SK-N-SH treated with all-trans-retinoic acid at 6 μM for 48 hours (cell line): Measurements from ENCODE around the gene DRD4.

ENCODE experiments used
- ATAC-seq: fragments of 200-7000 bp; cut with Tn5 transposase; 3 replicates; pipeline ENCODE4 v1.9.1; 2020; ENCODE audit warnings: mild to moderate bottlenecking, moderate library complexity
- BACH2 ChIP-seq: fragments of 250-450 bp; sonication (Bioruptor Pico); IDR thresholded peaks from 2 replicates; pipeline ENCODE4 v1.9.0; 2021; ENCODE audit warnings: mild to moderate bottlenecking, borderline replicate concordance
- CSDC2 ChIP-seq: fragments of 250-450 bp; sonication (Bioruptor Pico); IDR thresholded peaks from 2 replicates; pipeline ENCODE4 v1.5.0; 2020; ENCODE audit warnings: mild to moderate bottlenecking, moderate library complexity
- ESRRG ChIP-seq: fragments of 250-450 bp; sonication (Bioruptor Pico); IDR thresholded peaks from 2 replicates; pipeline ENCODE4 v1.6.1; 2021; ENCODE audit warnings: mild to moderate bottlenecking
- GLIS3 ChIP-seq: fragments of 250-450 bp; sonication (Bioruptor Pico); IDR thresholded peaks from 2 replicates; pipeline ENCODE4 v1.5.0; 2020; ENCODE audit warnings: mild to moderate bottlenecking, moderate library complexity
- OSR1 ChIP-seq: fragments of 250-450 bp; sonication (Bioruptor Pico); IDR thresholded peaks from 2 replicates; pipeline ENCODE4 v1.8.0; 2022; ENCODE audit warnings: moderate library complexity, mild to moderate bottlenecking, inconsistent platforms
- PATZ1 ChIP-seq: fragments of 250-450 bp; sonication (Bioruptor Pico); IDR thresholded peaks from 2 replicates; pipeline ENCODE4 v1.8.0; 2020; ENCODE audit warnings: mild to moderate bottlenecking, moderate library complexity, borderline replicate concordance
- PPARA ChIP-seq: fragments of 250-450 bp; sonication (Bioruptor Pico); IDR thresholded peaks from 2 replicates; pipeline ENCODE4 v1.5.0; 2020; ENCODE audit warnings: mild to moderate bottlenecking, borderline replicate concordance
- RARB ChIP-seq: fragments of 250-450 bp; sonication (Bioruptor Pico); IDR thresholded peaks from 2 replicates; pipeline ENCODE4 v1.8.0; 2021; ENCODE audit warnings: mild to moderate bottlenecking, moderate library complexity
- SNAI2 ChIP-seq: fragments of 250-450 bp; sonication (Bioruptor Pico); IDR thresholded peaks from 2 replicates; pipeline ENCODE4 v1.5.0; 2020; ENCODE audit warnings: mild to moderate bottlenecking, moderate library complexity
- TCF4 ChIP-seq: fragments of 250-450 bp; sonication (Bioruptor Pico); IDR thresholded peaks from 2 replicates; pipeline ENCODE4 v1.8.0; 2021; ENCODE audit warnings: mild to moderate bottlenecking, moderate library complexity, borderline replicate concordance
- TOX ChIP-seq: fragments of 250-450 bp; sonication (Bioruptor Pico); IDR thresholded peaks from 2 replicates; pipeline ENCODE4 v1.8.0; 2021; ENCODE audit warnings: mild to moderate bottlenecking, moderate library complexity, borderline replicate concordance
- TSHZ2 ChIP-seq: fragments of 250-450 bp; sonication (Bioruptor Pico); IDR thresholded peaks from 2 replicates; pipeline ENCODE4 v1.5.0; 2020; ENCODE audit warnings: mild to moderate bottlenecking, moderate library complexity
- ZC3H10 ChIP-seq: fragments of 250-450 bp; sonication (Bioruptor Pico); IDR thresholded peaks from 2 replicates; pipeline ENCODE4 v1.5.1; 2021; ENCODE audit warnings: mild to moderate bottlenecking, moderate library complexity
- ZFP3 ChIP-seq: fragments of 250-450 bp; sonication (Bioruptor Pico); IDR thresholded peaks from 2 replicates; pipeline ENCODE4 v1.5.0; 2020; ENCODE audit warnings: mild to moderate bottlenecking, moderate library complexity
- ZFP30 ChIP-seq: fragments of 450-650 bp; formaldehyde crosslinking; IDR thresholded peaks from 2 replicates; pipeline ENCODE4 v1.5.0; 2022; ENCODE audit warnings: mild to moderate bottlenecking, moderate library complexity
- ZNF565 ChIP-seq: fragments of 450-650 bp; formaldehyde crosslinking; conservative IDR thresholded peaks from 2 replicates; pipeline ENCODE4 v1.5.0; 2020; ENCODE audit warnings: low read depth, mild to moderate bottlenecking, moderate library complexity
- ZNF70 ChIP-seq: fragments of 450-650 bp; formaldehyde crosslinking; IDR thresholded peaks from 2 replicates; pipeline ENCODE4 v1.5.0; 2020; ENCODE audit warnings: mild to moderate bottlenecking, moderate library complexity
- ZNF8 ChIP-seq: fragments of 450-650 bp; formaldehyde crosslinking; IDR thresholded peaks from 2 replicates; pipeline ENCODE4 v1.5.0; 2020; ENCODE audit warnings: mild to moderate bottlenecking, moderate library complexity
- TF ChIP-seq, protein P1 (sequence below): fragments of 250-450 bp; sonication (Bioruptor Pico); IDR thresholded peaks from 2 replicates; pipeline ENCODE4 v1.5.1; 2020; ENCODE audit warnings: low read depth, mild to moderate bottlenecking, moderate library complexity
- TF ChIP-seq, protein P2 (sequence below): fragments of 250-450 bp; sonication (Bioruptor Pico); IDR thresholded peaks from 2 replicates; pipeline ENCODE4 v1.5.1; 2021; ENCODE audit warnings: mild to moderate bottlenecking, moderate library complexity
- TF ChIP-seq, protein P3 (sequence below): fragments of 250-450 bp; sonication (Bioruptor Pico); IDR thresholded peaks from 2 replicates; pipeline ENCODE4 v1.8.0; 2021; ENCODE audit warnings: low read depth, mild to moderate bottlenecking, moderate library complexity, borderline replicate concordance

Gene DRD4

GRCh38 chr11:589798-590197 lies 47.3 kb upstream of the DRD4 start:
- no peak for ATAC-seq
- TF ChIP-seq ZNF565 (CRISPR knock-in tag): no peak
- TF ChIP-seq OSR1 (CRISPR knock-in tag): no peak
- TF ChIP-seq CSDC2 (CRISPR knock-in tag): no peak
- no peak for TF ChIP-seq TOX
- TF ChIP-seq ESRRG (CRISPR knock-in tag): no peak
- TF ChIP-seq ZNF70 (CRISPR knock-in tag): no peak
- no peak for TF ChIP-seq TCF4 (CRISPR knock-in tag)
- no peak for TF ChIP-seq GLIS3
- TF ChIP-seq PPARA (CRISPR knock-in tag): no peak
- TF ChIP-seq ZFP30 (CRISPR knock-in tag): no peak
- no peak for TF ChIP-seq RARB

- no peak for TF ChIP-seq TSHZ2 (CRISPR knock-in tag)
- TF ChIP-seq, protein P1, sequence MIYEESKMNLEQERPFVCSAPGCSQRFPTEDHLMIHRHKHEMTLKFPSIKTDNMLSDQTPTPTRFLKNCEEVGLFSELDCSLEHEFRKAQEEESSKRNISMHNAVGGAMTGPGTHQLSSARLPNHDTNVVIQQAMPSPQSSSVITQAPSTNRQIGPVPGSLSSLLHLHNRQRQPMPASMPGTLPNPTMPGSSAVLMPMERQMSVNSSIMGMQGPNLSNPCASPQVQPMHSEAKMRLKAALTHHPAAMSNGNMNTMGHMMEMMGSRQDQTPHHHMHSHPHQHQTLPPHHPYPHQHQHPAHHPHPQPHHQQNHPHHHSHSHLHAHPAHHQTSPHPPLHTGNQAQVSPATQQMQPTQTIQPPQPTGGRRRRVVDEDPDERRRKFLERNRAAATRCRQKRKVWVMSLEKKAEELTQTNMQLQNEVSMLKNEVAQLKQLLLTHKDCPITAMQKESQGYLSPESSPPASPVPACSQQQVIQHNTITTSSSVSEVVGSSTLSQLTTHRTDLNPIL (CRISPR knock-in tag): no peak
- no peak for TF ChIP-seq CSDC2 (CRISPR knock-in tag)
- TF ChIP-seq ZC3H10 (CRISPR knock-in tag): no peak
- no peak for TF ChIP-seq ZNF70 (CRISPR knock-in tag)
- ATAC-seq: no peak
Observed at GRCh38 chr11:590997-591396, 46.1 kb upstream of the DRD4 start.

DNA sequence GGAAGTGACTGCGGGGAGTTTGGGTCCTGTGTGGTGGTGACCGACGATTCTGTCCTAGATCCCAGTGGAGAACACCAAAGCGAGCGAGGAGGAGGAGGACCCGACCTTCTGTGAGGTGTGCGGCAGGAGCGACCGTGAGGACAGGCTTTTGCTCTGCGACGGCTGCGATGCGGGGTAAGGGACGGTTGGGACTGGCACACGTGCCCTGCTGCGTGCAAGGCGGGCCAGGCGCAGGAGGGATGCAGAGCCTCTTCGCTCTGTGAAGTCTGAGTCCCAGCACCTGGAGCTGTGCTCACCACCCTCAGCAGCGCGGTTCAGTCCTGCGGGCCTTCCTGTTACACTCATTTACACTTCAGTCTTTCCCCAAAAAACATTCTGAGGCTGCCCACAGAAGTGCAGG lies 44.6 kb upstream of the DRD4 start:
- no peak for ATAC-seq
- TF ChIP-seq RARB (no peak), TCF4 (CRISPR knock-in tag) (no peak), PATZ1 (no peak), OSR1 (CRISPR knock-in tag) (no peak), SNAI2 (CRISPR knock-in tag) (no peak), ZNF8 (CRISPR knock-in tag) (no peak), TOX (no peak), ZC3H10 (CRISPR knock-in tag) (no peak), BACH2 (no peak), GLIS3 (no peak), ZFP3 (CRISPR knock-in tag) (no peak), ZNF70 (CRISPR knock-in tag) (no peak), ZFP30 (CRISPR knock-in tag) (no peak), CSDC2 (CRISPR knock-in tag) (no peak)
- TF ChIP-seq, protein P1 (CRISPR knock-in tag): no peak
- TF ChIP-seq, protein P2, sequence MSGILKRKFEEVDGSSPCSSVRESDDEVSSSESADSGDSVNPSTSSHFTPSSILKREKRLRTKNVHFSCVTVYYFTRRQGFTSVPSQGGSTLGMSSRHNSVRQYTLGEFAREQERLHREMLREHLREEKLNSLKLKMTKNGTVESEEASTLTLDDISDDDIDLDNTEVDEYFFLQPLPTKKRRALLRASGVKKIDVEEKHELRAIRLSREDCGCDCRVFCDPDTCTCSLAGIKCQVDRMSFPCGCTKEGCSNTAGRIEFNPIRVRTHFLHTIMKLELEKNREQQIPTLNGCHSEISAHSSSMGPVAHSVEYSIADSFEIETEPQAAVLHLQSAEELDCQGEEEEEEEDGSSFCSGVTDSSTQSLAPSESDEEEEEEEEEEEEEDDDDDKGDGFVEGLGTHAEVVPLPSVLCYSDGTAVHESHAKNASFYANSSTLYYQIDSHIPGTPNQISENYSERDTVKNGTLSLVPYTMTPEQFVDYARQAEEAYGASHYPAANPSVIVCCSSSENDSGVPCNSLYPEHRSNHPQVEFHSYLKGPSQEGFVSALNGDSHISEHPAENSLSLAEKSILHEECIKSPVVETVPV (CRISPR knock-in tag): no peak
- TF ChIP-seq, protein P3, sequence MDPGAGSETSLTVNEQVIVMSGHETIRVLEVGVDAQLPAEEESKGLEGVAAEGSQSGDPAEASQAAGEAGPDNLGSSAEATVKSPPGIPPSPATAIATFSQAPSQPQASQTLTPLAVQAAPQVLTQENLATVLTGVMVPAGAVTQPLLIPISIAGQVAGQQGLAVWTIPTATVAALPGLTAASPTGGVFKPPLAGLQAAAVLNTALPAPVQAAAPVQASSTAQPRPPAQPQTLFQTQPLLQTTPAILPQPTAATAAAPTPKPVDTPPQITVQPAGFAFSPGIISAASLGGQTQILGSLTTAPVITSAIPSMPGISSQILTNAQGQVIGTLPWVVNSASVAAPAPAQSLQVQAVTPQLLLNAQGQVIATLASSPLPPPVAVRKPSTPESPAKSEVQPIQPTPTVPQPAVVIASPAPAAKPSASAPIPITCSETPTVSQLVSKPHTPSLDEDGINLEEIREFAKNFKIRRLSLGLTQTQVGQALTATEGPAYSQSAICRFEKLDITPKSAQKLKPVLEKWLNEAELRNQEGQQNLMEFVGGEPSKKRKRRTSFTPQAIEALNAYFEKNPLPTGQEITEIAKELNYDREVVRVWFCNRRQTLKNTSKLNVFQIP (CRISPR knock-in tag): no peak
